Measurements from ENCODE around the gene IGFBP4. TPM values are rescaled to one million over a fixed set of nuclear protein-coding genes. Genes with fewer than 3 reads are reported as not detected.
A peak's percentile ranks its signal among the peaks of the same experiment; 100 is the strongest.

The IGFBP4 gene
- total RNA-seq, 6 experiments from 2014 or later, result 575 to 816 (median 659) TPM

GRCh38 chr17:40487371-40488020 lies 44.2 kb downstream of the IGFBP4 start:
- DNase-seq, result no peak
- H3K4me3 Mint-ChIP-seq, result peak overlapping the region; percentile 73; the same call in 1 of the 2 replicates
- H3K4me1 Mint-ChIP-seq (ENCODE audit: low read depth), result peaks cover 73% of the 10 kb centered on the region
- no peak for TF ChIP-seq CTCF (IDR thresholded peaks at IDR 0.05)
- H3K27me3 Mint-ChIP-seq (ENCODE audit: insufficient read depth), result 0 out of 2 replicates have a peak, but pooled peaks cover 2% of the 10 kb centered on the region
- H3K36me3 Mint-ChIP-seq (ENCODE audit: low read depth), result no peaks in the 10 kb centered on the region
- peak overlapping the region; percentile 97 for H3K27ac Mint-ChIP-seq
- H3K9me3 Mint-ChIP-seq, result no peaks in the 10 kb centered on the region

GRCh38 chr17:40490289-40490853 lies 47.1 kb downstream of the IGFBP4 start:
- DNase-seq, result no peak
- Mint-ChIP-seq H3K4me3 (no peak overlapping the region), H3K9me3 (no peaks in the 10 kb centered on the region), H3K4me1 (ENCODE audit: low read depth) (peaks cover 49% of the 10 kb centered on the region), H3K27ac (peak overlapping the region; percentile 62), H3K36me3 (ENCODE audit: low read depth) (no peaks in the 10 kb centered on the region), H3K27me3 (ENCODE audit: insufficient read depth) (peaks cover 4% of the 10 kb centered on the region; the same call in 1 of the 2 replicates)
- no peak for TF ChIP-seq CTCF (IDR thresholded peaks at IDR 0.05)

- Mint-ChIP-seq H3K36me3 (ENCODE audit: low read depth) (no peaks in the 10 kb centered on the region), H3K27me3 (ENCODE audit: insufficient read depth) (peaks cover 4% of the 10 kb centered on the region; the same call in 1 of the 2 replicates), H3K4me3 (no peak overlapping the region), H3K27ac (peak overlapping the region; percentile 62), H3K4me1 (ENCODE audit: low read depth) (peaks cover 43% of the 10 kb centered on the region), H3K9me3 (no peaks in the 10 kb centered on the region)
- no peak for DNase-seq
- no peak for TF ChIP-seq CTCF (IDR thresholded peaks at IDR 0.05)
These were observed 47.7 kb downstream of the IGFBP4 start for GRCh38 chr17:40490982-40491381.

GRCh38 chr17:40491486-40491885 lies 48.2 kb downstream of the IGFBP4 start:
- no peak for TF ChIP-seq CTCF (IDR thresholded peaks at IDR 0.05)
- peaks cover 4% of the 10 kb centered on the region; the same call in 1 of the 2 replicates for H3K27me3 Mint-ChIP-seq (ENCODE audit: insufficient read depth)
- no peaks in the 10 kb centered on the region for H3K9me3 Mint-ChIP-seq
- peaks cover 38% of the 10 kb centered on the region for H3K4me1 Mint-ChIP-seq (ENCODE audit: low read depth)
- H3K27ac Mint-ChIP-seq, result no peak overlapping the region; the same call in 1 of the 2 replicates
- H3K36me3 Mint-ChIP-seq (ENCODE audit: low read depth), result no peaks in the 10 kb centered on the region
- H3K4me3 Mint-ChIP-seq, result no peak overlapping the region
- no peak for DNase-seq

- H3K4me1 Mint-ChIP-seq (ENCODE audit: low read depth), result peaks cover 38% of the 10 kb centered on the region
- H3K27ac Mint-ChIP-seq, result no peak overlapping the region
- no peak overlapping the region for H3K4me3 Mint-ChIP-seq
- peaks cover 4% of the 10 kb centered on the region; the same call in 1 of the 2 replicates for H3K27me3 Mint-ChIP-seq (ENCODE audit: insufficient read depth)
- H3K9me3 Mint-ChIP-seq, result no peaks in the 10 kb centered on the region
- TF ChIP-seq CTCF (IDR thresholded peaks at IDR 0.05), result no peak
- H3K36me3 Mint-ChIP-seq (ENCODE audit: low read depth), result no peaks in the 10 kb centered on the region
- no peak for DNase-seq
These were observed 50.4 kb downstream of the IGFBP4 start for GRCh38 chr17:40493697-40494096.
